HG02840 (cell line): ENCODE measurements around the gene ZNF143.
"Not testable (repeated sequence)": the region's sequence is repeated elsewhere in the genome, so short reads cannot be mapped to it uniquely, and the experiment has no call there.

ENCODE experiments used
- ATAC-seq: cut with Tn5 transposase; IDR thresholded peaks from one replicate; pipeline ENCODE4 v1.9.1; 2021; ENCODE audit warnings: mild to moderate bottlenecking, moderate library complexity, moderate number of reproducible peaks; ENCODE audit not compliant: unreplicated experiment, low FRiP score

ZNF143 gene

DNA sequence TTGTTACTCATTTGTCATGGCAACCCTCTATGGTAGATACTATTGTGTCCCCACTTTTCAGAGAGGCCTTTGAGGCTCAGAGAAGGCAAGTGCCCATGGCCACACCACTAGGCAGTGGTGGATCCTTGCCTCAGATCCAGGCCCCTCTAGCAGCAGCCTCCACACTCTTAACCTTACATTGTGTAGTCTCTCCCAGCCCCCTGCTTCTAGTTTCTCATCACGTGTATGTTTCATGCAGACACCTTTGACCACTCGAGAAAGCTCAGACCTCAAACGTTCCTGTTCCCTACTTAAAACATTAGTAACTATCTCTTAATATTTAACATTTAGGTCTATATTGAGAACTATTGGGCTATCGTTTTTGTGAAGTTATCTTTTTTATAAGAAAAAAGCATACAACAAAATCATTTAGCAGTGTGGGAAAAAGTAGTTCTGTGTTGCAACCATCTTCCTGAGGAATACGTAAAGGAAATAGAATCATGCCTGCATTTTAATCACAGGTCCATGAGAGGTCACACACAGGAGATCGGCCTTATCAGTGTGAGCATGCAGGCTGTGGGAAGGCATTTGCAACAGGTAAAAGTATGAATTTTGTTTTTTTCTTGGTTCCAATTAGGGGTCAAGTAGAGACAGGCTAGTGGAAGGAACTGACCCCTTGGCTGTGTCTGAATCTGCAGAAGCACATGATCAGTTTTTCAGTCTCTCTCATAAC is 35.1 kb downstream of the ZNF143 start:
- ATAC-seq = no peak

DNA sequence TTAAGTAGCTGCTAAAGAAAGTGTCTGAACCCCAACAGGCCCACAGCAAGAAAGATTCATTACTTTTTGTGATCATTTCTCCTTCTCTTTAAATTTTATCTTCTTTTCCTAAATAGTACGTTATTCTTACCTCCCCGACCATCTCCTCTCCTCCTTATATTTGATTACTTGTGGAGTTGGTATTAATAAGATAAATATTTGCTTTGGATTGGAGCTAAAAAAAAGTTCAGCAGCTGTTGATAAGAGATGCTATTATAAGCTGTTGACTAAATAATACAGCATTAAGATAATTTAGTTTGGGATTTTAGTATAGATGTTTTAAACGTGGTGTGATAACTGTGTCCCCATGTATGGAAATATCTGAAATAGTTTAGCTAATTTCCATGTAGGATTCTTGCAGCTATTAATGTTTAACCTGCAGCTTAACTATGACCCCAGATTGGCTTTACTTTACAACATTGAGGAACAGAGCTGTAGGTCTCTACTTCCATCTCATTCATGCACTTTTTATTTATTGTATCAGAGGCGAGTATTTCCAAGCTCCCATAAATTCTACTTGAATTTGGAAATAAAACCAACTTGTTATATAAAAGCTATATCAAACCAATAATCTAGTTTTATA is 37.8 kb downstream of the ZNF143 start:
- no peak for ATAC-seq

DNA sequence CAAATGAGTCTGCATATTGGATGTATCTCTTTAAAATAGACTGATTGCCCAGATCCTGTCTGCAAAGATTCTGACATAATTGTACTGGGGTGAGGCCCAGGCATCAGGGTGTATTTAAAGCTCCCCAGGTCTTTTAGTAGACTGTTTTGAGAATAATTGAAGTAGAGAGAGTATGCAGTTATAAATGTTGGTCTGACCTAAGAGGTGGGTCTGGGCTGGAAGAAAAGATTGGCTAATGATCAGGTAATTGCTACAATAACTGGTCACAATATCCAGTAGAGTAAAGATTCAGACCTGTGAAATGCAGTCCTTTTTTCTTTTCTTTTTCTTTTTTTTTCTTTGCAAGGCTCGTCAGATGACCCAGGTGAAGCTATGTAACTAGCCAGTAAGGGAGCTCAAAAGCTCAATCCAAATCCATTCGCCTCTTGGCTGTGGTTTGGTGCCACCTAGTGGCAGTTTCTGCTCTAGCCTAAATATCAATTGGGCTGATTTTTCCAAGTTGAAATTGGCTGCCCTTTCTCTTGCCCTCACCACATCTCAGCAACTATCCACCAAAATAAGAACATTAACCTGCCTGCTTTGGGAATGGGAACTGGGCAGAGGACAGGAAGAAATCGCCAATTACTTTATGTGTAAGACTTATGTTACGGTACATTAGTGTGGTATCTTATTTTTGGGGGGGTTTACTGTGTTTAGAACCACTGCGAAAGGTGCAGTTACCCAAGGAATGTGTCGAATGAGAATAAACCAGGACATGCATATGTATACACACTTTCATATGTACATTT is 45.9 kb downstream of the ZNF143 start:
- ATAC-seq = no peak

DNA sequence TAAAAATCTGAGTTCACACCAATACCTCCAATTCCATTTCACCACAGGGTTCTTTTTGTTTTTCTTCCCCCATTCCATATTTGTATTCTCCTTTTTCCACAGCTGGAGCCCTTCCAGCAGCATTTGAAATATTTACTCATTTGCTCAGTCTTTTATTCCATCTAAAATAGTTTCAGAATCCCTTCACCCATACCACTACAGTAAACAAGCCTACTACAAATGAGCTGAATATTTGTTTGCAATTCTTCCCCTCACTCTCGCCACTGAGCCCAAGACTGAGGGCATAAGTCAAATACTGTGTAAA is 46.4 kb downstream of the ZNF143 start:
- ATAC-seq = no peak

DNA sequence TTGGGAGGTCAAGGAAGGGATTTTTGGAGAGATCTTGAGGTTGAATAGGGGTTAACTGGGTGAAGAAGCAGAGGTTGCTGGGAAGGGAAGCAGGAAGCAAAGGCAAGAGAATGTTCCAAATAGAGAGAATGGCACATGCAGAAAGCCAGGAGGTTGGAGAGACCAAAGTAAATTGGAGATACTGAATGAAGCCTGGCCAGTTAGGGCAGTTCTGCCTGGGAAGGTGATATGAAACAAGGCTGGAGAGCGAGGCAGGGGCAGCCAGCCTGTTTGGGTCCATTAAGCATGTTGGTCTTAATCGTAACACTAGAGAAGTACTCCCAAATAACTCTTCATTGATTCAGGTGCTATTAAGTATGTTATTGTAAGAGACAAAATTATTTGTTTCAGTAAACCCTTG is 48.2 kb downstream of the ZNF143 start:
- ATAC-seq = no peak

DNA sequence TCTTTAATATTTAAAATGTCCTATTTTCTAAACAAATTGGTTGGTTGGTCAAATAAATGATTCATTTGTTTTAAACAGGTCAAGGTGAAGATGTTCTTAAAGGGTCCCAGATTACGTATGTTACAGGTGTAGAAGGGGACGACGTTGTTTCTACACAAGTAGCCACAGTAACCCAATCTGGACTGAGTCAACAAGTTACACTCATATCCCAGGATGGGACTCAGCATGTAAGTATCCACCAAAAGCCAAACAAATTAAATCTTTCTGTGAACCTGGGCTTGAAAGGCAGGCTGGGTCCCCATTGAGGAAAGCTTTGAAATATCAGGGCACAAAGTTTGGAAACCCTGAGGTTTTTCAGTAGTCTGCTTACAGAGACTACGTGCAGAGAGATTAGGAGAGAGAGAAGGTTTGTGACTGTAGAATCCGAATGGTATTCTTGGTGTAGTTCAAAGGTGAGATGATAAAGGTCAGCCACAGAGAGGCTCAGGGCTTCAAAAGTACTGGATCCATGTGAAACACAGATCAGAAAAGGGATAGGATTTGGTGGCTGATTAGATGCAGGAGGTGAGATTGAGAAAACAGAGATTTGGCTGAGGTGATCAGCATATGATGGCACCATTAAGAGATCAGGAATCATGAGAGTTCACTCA is 51.7 kb downstream of the ZNF143 start:
- ATAC-seq = no peak

DNA sequence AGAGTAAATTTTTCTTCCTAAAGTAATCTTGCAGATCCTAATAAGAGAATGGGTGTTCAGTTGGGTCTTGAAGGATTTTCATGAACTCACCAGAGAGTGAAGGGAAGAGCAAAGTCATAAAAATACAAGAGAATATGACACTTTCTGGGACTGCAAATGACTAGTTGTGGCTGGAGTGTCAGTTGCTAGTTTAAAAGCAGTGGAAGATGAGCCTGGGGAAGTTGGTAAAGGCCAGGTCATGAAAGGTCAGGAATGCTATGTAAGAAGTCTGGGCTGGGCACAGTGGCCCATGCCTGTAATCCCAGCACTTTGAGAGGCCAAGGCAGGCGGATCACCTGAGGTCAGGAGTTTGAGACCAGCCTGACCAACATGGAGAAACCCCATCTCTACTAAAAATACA is 53.8 kb downstream of the ZNF143 start:
- not testable (repeated sequence) for ATAC-seq

DNA sequence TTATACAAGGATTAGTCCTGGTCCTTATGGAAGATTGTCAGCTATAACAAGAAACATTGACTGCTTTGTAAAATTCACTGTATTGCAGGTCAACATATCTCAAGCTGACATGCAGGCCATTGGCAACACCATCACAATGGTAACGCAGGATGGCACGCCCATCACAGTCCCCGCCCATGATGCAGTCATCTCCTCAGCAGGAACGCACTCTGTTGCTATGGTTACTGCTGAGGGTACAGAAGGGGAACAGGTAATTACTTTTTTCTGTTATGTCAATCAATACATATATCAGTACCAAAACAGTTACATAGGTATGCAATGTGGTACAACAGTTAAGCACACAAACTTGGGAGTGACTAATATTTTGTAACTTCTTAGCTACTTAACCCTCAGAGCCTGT is 55.3 kb downstream of the ZNF143 start:
- no peak for ATAC-seq

DNA sequence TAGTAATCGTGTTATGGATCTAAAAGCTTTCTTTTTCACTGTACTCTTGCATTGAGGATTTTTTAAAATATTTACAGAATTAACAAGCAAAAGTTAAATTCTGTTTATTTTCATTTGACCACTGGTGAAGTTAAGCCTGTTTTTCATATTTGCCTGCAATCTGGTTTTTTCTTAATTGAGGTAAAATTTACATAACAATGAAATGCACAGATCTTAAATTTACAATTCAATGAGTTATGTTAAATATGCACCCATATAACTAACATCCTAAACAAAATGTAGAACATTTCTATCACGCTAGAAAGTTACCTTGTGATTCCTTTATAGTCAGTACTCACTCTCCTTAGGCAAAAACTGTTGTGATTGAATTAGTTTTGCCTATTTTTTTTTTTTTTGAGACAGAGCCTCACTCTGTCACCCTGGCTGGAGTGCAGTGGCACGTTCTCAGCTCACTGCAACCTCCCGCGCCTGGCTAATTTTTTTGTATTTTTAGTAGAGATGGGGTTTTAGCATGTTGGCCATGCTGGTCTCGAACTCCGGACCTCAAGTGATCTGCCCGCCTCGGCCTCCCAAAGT is 58.1 kb downstream of the ZNF143 start:
- ATAC-seq = no peak

DNA sequence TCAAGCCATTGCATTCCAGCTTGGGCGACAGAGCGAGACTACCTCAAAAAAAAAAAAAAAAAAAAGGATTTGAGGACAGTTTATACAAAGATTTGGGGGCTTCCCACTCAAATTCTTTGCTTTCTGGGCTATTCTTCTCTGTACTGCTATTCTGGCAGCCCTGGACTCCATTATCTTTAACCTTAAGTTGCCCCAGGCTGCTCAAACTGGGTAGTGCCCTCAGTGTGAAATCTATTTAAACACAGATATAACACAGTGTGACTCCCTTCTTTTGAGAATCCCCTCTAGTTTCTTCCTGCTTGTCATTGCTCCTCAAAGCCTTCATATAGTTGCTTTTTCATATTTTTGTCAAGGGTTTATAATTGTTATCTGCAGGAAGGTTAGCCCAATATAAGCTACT is 63.2 kb downstream of the ZNF143 start:
- no peak for ATAC-seq

DNA sequence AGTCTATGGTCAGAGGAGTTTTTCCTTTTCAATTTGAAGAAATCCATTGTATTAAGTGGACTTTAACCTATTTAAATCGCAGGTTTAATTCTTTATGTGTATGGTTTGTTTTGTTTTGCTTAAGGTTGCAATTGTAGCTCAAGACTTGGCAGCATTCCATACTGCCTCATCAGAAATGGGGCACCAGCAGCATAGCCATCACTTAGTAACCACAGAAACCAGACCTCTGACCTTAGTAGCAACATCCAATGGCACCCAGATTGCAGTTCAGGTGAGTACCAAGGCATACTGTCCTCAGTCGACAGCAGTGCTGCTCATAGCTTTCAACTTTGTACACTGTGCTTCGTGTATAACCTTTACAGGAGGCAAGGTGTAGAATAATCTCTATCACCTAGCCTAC is 64.3 kb downstream of the ZNF143 start:
- no peak for ATAC-seq

DNA sequence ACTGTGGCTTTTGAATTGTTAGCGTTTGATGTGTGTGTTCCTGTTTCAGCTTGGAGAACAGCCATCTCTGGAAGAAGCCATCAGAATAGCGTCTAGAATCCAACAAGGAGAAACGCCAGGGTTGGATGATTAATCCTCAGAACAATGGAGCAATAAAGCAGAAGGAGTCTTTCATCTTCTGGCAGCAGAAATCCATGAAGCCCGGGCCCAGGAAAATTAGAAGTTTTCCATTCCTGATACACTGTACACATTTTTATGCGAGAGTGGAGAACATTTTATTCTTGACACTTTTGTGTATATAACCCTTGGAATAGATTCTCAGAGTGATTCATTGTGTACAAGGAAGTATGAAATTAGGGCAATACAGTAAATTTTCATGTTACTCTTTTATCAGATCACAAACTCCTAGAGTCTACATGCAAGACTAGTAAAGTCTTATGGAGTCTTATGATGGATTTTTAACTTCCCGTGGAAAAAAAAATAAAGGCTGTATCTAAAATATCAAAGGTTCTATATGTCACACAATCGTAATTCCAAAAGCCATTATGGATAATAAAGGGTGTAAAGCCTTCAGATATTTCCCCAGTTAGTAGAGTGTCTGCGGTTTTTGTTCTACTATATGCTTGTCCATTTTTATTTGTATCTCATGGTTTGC is 66.8 kb downstream of the ZNF143 start:
- no peak for ATAC-seq

DNA sequence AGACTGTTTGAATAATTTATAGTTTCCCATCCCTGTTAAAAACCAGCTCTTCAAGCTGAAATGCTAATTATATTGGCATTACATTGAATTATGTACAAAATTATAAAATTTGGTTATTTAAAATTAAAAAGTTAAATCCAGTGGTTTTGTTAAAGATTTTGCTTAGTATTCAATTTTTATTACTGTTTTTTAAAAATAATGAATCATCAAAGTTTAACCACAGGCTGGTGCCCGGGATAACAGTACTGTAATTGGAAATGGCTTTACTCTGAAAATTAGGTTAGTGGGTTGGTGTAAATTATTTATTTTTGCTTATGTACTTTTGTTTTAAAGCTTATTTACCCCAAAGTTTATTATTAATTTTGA is 67.3 kb downstream of the ZNF143 start:
- ATAC-seq = no peak

DNA sequence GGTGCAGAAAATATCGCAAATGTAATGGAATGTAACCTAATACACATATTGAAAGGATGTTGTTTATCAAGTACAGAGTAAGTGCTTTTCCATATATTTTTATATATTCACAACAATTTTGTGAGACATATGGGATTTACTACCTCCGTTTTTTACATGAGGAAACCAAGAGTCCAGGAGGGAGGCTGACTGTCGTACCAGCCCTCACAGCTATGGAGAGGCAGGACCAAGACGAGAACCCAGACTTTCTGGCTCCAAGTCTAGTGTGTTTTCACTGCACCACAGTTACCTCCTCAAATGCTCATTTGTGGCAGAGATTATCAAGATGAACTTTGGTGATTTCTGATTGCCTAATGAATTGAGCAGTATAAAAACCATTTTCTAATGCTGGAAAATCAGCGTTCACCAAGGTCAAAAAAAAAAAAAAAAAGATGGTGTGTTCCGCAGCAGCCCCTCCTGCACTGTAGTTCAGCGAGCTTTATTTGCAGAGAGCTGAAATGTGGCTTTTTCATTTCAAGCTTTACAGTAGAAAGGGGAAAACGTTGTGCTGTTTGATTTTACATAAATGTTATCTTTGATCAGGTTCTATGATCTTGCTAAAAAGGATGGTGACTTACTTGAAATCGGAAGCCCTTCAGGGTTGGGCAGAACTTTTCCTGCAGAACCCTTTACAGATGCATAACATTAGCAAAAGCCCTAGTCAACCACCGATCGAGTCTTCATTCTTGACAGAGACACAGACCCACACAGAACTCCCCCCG is 67.9 kb downstream of the ZNF143 start:
- no peak for ATAC-seq

DNA sequence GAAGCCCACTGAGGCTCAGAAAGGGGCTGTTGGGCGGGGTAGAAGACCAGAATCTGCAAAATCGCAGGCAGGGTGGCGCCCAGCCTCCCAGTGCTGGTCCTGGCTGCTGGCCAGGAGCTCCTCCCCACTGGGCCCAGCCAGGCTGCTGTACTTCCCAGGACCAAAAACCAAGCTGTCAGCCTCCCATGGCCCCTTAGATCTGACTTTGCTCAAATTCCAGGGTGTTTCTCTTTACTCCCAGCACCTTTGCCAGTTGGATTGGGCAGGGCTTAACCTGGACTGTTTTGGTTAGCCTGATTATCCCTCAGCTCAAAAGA is 68.5 kb downstream of the ZNF143 start:
- ATAC-seq = no peak

DNA sequence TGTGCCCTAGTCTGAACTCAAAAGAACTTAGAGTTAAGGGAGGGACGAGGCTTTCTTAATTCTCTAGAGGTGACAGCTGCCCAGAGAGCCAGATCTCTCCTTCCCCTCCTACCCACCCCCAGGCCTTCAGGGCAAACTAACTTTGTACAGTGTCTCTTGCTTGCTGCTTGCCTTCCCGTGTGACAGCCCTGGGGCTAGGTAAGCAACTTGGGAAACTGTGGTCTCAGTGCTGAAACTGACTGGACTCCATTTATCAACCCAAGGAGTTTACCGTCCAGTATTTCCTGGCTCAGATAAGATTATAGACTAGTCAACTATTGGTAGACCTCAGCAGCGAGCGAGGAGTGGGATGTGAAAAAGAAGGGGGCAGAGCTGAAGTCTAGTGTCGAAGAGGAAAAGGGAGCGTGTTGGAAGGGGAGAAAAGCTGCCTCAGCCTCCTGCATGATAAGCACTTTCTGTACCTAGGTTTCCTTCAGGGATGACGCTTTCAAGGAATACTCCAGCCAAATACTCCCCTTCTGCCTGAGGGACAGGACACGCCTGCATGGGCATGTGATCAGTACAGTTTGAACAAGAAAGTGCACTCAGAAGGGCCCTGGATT is 69.3 kb downstream of the ZNF143 start:
- no peak for ATAC-seq

DNA sequence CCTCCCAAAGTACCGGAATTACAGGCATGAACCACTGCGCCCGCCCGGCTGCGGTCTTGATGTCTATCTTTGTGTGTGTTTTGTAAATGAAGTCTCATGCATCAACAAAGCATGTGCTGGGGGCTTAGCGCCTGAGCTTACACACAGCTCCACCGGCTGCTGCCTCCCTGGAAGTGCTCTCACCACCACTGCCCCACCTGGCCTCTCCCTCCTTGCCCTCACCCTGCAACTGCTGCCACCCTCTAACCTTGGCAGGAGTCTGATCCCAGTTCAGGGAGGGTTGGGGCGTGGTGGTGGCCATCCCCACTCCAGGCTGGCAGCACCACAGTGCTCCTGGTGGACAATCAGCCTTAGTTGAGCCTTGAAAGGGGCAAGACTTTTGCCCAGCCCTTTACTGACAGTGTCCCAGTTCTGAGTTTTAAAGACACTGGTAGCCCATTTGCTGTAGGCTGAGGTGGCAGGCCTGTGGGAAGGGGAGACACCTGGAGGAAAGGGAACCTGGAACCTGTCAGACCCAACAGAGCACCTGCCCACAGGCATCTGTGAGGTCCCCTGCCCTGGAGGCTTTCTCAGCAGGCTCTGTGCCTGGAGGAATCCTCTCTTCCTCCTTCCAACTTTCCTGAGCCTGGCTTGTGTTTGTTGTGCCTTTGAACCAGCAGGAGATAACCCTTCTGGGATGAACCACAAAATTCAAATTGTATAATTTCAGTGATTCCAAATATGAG is 70.3 kb downstream of the ZNF143 start:
- ATAC-seq = no peak

DNA sequence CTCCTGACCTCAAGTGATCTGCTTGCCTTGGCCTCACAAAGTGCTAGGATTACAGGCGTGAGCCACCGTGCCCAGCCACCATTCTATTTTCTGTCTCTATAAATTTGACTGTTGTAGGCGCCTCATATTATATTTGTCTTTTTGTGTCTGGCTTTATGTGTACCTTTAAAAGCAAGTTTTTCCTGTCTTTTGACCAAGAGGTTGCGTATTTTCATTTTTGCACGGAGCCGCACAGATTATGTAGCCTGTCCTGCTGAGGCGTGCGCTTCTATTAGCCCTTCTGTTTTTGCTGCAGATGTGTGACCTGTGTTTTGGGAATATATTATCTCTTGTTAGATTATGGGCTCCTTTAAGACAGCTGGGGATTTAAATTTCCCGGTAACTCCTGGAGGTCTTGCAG is 72.2 kb downstream of the ZNF143 start:
- no peak for ATAC-seq
